ENCODE results near the gene MFRP.

Gene MFRP

DNA sequence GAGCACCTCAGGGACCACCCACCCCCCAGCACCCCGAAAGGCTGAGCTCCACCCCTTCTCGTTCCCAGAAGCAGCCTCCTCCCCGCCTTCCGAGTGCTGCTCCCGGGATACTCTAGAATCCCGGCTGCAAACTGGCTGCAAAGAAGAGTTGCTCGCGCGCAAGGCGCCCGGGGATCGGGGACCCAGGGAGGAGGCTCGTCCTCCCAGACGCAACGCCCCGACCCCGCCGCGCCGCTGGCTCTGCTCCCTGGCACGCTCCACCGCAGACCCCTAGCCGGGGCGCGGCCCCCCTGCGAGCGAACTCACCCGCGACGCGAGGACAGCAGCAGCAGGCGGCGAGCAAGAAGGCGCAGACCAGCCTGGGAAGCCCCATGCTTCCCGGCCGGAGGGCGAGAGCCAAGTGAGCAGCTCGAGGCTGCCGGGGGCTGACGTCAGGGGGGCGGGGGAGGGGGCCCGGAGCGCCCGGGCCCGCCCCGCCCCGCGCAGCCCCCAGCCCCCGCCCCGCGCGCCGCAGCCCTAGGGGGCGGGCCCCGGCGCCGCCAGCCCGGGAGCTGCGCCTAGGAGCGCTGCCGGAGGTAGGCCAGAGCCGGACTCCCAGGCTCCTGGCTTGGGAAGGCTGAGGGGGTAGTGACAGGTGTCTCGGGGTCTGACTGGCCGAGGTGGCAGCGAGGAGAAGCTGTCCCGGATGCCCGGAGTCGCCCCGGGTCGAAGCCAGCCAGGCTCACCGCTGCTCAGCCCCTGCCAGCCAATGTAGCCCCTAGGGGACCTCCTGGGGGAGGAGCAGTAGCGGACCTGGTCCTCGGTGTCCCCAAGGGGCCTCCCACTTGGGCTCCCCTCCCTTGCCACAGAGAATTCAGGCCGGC, 29.5 kb downstream of the MFRP start, which contains the start of gene MCAM:
TSS of gene MCAM (minus strand) at position 402 of the 863 bp plus-strand sequence. CDS start at position 373, 29 bp downstream.
- no peak for DNase-seq

DNA sequence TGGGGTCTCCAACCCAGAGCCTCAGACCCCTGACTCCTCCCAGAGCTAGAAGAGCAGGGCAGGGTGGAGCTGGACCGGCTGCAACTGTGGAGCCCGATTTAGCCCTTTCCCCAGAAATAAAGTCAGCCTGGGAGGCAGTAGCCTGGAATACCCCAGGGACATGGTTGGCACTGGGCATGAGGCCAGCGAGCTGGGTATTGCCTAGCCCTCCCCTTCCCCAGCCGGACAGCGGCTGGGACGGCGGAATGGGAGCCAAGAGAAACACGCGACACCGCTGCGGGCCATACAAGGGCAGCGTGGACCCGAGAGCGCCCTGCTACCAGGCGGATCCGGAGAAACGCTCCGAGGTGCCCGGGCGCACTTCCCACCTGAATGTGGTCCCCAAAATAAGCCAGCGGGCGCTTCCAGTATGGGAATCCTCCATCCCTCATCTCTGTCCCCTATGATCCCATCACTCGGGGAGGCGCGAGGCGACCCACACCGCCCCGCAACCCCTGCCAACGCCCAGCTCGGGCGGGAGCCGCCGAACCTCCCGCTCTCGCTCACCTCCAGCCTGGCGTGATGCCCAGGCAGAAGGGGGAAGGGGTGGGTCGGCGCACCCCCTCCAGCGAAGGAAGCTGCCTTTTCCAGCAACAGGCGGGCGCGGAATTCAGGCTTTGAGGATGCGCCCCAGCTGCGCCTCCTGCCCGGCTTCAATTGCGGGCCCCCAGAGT, 30.3 kb downstream of the MFRP start:
- DNase-seq = no peak

- peak in 2 of 4 experiments; percentile 21 to 58 for DNase-seq
Measured at GRCh38 chr11:119315131-119316015, 31.1 kb downstream of the MFRP start.

DNA sequence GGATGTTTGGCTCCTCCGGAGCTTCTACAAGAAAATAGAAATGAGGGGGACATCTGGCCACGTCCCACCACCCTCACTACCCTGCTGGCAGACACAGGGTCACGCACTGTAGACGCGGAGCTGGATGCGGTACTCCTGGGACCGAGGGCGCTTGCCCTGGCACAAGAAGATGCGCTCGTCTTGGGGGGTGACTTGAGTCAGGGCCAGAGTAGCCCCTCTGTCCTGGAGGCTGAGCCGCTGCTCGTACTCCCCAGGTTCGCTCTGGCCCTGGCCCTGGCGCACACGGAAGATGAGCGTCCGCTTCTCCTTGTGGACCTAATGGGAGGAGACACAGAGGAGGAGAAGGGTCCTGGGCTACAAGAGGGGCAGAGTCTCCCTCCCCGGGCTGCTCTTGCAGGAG, 31.8 kb downstream of the MFRP start:
- DNase-seq = no peak

DNA sequence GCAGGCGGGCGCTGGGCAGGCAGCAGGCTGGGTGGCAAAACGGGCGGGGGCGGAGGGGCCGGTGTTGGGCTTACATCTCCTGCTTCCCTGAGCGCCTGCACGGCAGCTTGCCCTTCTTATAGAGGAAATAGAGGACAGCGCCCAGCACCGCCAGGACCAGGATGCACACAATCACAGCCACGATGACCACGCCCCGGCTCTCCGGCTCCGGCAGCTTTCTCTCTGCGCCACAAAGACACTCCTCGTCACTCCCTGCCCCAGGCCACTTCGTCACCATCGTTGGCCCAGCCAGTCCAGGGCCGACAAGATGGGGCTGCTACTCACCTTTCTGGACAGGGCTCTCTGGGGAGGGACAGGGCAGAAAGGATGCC, 35.8 kb downstream of the MFRP start:
- no peak for DNase-seq

GRCh38 chr11:119309953-119310681, 36.4 kb downstream of the MFRP start:
- DNase-seq = no peak

- DNase-seq = no peak
Measured at GRCh38 chr11:119309411-119309810, 37.1 kb downstream of the MFRP start.

DNA sequence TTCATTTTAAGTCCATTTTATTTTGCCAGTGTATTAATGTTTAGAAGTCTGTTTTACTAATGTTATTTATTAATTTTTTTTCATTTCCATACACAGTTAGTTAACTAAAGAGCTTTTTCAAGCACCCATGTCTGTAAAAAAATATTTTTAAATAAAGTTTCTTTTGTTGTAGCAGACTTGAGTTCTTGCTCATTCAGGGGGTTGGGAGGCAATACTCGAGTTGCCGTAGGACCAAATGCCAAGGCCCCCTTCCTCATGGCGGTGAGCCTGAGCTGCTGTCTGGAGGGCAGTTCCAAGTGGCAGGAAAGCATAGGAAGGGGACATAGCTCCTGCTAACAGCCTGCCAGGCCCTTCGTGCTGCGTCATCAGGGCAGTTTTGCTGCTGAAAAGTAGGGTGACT, 38.5 kb downstream of the MFRP start:
- no peak for DNase-seq

- DNase-seq = no peak
Measured at GRCh38 chr11:119307219-119307618, 39.3 kb downstream of the MFRP start.

DNA sequence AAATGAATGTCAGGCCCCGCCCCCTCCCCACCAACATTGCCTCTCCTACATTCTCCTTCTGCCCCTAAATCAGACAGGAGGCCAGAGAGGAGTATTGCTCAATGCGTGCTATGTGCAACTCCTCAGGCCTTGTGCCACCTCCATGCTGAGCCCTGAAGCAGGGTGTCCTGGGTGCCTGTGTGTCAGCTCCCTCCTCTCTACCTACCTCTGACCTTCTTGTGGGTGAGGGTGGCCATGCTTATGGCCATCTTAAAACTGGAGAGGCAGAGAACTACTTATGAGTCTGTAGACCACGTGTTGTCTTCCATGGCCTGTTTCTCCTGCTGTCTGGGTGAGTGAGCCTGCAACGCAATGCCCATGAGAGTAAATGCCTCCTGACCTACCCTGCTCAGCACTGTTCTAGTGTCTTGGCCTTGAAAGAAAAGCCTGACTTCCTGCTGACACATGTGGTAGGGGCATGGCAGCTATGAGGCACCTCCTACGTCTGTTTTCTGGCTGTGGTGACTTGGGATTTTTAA, 40.1 kb downstream of the MFRP start:
- DNase-seq = peak in 2 of 4 experiments; percentile 21 to 25

DNA sequence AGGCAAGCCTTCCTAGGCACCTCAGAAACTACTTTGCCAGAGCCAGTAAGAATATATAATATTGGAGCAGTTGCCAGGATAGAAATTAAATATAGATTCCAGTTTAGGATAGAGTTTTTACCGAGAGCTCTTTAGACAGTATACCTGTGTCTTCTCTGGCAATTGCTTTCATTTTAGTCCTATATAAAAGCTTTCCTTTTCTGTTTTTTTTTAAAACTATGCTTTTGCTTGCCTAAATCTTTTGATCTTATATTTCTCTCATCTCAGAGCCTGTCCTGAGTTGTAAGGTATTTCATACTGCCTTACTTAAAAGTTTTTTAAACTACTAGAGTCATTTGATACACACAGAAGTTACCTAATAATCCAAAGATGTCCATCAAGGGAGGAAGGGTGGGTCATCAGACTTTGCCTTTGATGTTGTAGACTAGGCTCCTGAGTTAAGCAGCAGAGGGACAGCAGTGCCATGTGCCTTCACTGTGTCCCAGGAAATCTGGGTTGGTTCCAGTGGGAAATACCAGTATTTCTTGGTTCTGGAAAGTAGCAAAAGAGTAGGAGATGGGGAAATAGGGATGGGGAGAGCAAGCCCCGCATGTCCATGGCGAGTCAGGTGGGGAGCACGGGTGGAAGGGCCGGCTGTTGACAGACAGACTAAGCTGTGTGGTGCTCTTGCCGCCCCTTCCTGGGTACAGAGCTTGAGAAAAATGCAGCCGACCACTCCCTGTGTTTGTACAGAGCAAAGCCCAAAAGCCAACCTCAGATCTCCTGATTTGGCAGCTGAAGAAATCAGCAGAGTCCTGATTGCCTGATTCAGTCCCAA, 40.7 kb downstream of the MFRP start:
- DNase-seq = no peak

DNA sequence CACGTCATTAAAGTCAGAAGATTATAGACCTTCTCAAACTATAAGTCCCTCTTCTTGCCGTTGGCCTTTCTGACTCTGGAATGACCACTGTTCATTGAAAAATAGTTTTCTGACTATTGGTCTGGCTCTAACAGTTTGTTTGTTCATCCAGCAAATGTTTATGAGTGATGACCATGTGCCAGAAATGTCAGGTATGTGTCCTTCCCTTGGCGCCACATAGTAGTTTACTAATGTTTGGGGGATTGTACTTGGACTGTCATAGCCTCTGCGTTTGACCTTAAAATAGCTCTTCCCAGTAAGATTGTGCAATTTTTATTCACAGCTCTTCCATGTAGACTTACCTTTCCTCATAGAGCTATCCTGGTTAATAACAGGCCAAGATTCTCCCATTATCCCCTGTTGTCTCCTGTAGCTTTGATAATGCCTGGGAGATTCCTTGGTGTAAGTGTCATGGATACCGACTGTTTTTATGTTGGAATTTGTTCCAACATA, 43.2 kb downstream of the MFRP start:
- DNase-seq = no peak

DNA sequence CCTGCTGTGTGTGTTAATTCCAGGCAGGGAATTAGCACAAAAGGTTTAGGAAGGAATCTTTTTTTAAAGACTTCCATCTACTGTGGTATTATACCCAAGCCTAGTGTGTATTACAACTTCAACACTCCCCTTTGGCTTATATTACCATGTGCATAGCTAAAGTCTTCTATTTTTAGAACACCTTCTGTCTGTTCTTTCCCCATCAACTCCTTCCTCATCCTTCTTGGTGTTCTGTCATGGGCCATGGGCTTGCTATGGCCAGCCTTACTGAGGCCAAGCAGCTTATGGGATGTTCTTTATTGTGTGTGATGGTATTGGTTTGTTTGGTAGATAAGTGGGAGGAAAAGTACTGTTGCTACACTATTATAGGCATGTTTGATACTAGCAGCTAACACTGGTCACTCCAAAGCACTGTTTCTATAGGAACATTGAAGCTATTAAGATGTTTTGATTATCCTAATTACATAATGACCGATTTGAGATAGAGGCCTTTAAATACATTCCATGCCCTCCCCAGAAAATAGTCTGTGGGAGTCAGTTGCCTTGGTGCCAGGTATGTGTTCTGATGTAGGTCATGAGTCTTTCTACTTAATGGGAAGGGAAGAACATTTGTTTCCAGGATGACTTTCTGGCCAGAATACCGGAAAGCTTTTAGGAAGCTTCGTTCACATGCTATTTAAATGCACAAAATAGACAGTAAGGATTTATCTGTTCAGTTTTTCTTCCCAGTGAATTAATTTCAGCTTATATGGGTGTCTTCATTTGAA, 46.1 kb downstream of the MFRP start:
- DNase-seq = no peak

DNA sequence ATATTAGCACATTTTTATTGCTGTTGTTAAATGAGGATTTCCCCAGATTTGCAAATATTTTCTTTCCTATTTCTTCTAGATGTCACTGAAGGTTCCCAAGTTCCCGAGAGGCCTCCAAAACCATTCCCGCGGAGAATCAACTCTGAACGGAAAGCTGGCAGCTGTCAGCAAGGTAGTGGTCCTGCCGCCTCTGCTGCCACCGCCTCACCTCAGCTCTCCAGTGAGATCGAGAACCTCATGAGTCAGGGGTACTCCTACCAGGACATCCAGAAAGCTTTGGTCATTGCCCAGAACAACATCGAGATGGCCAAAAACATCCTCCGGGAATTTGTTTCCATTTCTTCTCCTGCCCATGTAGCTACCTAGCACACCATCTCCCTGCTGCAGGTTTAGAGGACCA, 47.1 kb downstream of the MFRP start:
- DNase-seq = no peak

GRCh38 chr11:119298726-119299125, 47.8 kb downstream of the MFRP start:
- no peak for DNase-seq

- no peak for DNase-seq
Measured at GRCh38 chr11:119297938-119298337, 48.6 kb downstream of the MFRP start.

DNA sequence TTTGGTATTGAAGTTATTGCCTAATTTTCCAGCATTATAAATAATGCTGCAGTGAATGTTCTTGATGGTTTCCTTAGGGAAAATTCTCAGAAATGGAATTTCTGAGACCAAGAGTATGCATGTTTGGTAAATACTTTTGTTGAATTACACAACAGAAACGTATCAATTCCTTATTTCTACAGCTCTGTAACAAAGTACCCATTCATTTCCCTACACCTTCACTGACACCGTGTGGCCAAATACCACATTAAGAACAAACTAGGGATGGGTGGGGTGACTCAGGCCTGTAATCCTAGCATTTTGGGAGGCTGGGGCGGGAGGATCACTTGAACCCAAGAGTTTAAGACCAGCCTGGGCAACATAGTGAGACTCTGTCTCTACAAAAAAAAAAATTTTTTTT, 51.3 kb downstream of the MFRP start:
- DNase-seq = no peak

- no peak for DNase-seq
Measured at GRCh38 chr11:119293461-119293860, 53.0 kb downstream of the MFRP start.

DNA sequence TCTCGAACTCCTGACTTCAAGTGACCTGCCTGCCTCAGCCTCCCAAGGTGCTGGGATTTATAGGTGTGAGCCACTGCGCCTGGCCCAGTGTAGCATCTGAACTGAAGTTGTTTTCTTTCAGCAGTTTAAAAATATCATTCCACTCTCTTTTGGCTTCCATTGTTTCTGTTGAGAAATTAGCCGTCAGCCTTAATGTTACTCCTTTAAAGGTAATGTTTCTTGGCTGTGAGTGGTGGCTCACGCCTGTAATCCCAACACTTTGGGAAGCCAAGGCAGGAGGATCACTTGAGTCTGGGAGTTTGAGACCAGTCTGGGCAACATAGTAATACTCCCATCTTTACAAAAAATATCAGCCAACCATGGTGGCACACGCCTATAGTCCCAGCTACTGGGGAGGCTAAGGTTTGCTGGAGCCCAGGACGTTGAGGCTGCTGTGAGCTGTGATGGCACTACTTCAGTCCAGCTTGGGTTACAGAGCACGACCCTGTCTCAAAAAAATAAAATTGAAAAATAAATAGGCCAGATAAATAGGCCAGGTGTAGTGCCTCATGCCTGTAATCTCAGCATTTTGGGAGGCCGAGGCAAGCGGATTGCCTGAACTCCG, 55.5 kb downstream of the MFRP start:
- DNase-seq = no peak

Measured in activated naive CD4-positive, alpha-beta T cell (primary cell).